ENCODE results near the gene REXO4. TPM values are rescaled to one million over a fixed set of nuclear protein-coding genes. Genes with fewer than 3 reads are reported as not detected.

Gene REXO4
- total and polyA plus RNA-seq, 10 of the 15 experiments (the other 5 are each of a cell fraction or from before 2014, with no cell fraction given), result 2.7 to 43.9 (median 30.5) TPM

DNA sequence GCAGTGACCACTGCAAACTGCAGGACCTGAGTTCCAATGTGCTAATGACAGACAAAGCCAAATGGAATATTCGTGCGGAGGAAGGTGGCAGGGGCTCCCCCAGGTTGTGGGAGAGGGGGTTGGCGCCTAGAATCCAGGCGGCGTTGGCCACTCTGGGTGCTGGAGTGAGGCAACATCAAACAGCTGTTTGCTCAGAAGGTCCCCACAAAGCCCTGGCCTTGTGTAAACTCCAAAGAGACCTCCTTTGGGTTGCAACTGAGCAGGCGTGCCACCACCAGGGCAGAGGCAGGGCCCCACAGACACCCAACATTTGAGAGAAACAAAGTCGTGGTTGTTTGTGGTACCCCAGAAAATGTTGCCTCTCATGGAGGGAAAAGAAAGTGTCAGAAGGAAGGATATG lies 27.1 kb downstream of the REXO4 start (continued):
- TF ChIP-seq, protein P1, sequence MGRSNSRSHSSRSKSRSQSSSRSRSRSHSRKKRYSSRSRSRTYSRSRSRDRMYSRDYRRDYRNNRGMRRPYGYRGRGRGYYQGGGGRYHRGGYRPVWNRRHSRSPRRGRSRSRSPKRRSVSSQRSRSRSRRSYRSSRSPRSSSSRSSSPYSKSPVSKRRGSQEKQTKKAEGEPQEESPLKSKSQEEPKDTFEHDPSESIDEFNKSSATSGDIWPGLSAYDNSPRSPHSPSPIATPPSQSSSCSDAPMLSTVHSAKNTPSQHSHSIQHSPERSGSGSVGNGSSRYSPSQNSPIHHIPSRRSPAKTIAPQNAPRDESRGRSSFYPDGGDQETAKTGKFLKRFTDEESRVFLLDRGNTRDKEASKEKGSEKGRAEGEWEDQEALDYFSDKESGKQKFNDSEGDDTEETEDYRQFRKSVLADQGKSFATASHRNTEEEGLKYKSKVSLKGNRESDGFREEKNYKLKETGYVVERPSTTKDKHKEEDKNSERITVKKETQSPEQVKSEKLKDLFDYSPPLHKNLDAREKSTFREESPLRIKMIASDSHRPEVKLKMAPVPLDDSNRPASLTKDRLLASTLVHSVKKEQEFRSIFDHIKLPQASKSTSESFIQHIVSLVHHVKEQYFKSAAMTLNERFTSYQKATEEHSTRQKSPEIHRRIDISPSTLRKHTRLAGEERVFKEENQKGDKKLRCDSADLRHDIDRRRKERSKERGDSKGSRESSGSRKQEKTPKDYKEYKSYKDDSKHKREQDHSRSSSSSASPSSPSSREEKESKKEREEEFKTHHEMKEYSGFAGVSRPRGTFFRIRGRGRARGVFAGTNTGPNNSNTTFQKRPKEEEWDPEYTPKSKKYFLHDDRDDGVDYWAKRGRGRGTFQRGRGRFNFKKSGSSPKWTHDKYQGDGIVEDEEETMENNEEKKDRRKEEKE (IDR thresholded peaks at IDR 0.05), result no peak
- TF ChIP-seq RAD21 (IDR thresholded peaks at IDR 0.05; ENCODE audit: insufficient read depth, low read depth, low read length) (no peak), RELA (IDR thresholded peaks at IDR 0.05; ENCODE audit: borderline replicate concordance, partially characterized antibody) (no peak), RB1 (IDR thresholded peaks at IDR 0.05; ENCODE audit: borderline replicate concordance) (no peak), NFYB (IDR thresholded peaks at IDR 0.05; ENCODE audit: insufficient read depth, low read depth, low read length) (no peak)
- TF ChIP-seq, protein P2, sequence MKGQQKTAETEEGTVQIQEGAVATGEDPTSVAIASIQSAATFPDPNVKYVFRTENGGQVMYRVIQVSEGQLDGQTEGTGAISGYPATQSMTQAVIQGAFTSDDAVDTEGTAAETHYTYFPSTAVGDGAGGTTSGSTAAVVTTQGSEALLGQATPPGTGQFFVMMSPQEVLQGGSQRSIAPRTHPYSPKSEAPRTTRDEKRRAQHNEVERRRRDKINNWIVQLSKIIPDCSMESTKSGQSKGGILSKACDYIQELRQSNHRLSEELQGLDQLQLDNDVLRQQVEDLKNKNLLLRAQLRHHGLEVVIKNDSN (IDR thresholded peaks at IDR 0.05; ENCODE audit: borderline replicate concordance, extremely low read length, insufficient read depth, low read depth, low read length), result no peak

DNA sequence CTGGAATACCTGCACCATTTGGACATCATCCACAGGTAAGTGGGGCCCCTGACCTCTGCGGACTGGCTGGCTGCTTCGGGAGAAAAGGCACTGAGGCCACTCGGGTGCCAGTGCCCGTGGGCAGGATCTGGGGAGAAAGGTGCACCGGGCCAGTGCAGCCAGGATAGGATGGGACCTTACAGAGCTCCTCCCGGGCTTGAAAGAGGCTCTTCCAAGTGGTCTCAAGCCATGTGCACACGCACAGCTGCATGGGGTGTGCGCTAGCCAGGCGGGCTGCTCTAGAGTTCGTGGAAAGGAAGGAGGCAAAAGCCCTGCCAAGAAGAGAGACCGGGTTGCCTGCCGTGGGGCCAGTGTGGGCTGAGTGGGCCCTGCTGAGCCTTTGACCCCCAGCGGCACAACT lies 28.2 kb downstream of the REXO4 start:
- in situ Hi-C loops (cut with MboI) (no loop called here), intact Hi-C loops (cut with micrococcal nuclease; ENCODE audit: unreplicated experiment) (no loop called here)
- Histone ChIP-seq H3K4me3 (no peak overlapping the region), H3K4me2 (ENCODE audit: control insufficient read depth, insufficient read depth) (no peak overlapping the region), H3K9me3 (replicated peaks; ENCODE audit: control insufficient read depth, insufficient read depth, low read length) (no peaks in the 10 kb centered on the region), H2AFZ (ENCODE audit: control insufficient read depth, low read depth, low read length) (no peak overlapping the region), H3K27me3 (replicated peaks in 1 of 2; ENCODE audit: control insufficient read depth in 2 of 2, insufficient read depth in 2 of 2, low read length in 1 of 2) (no peaks in the 10 kb centered on the region), H3K79me2 (ENCODE audit: control insufficient read depth, insufficient read depth, low read length) (no peaks in the 10 kb centered on the region), H3K4me1 (ENCODE audit: control insufficient read depth, insufficient read depth, low read length) (no peaks in the 10 kb centered on the region), H4K20me1 (ENCODE audit: control insufficient read depth, insufficient read depth) (no peaks in the 10 kb centered on the region), H3K9ac (ENCODE audit: control insufficient read depth, insufficient read depth, low read length) (no peak overlapping the region), H3K36me3 (ENCODE audit: control insufficient read depth in 2 of 2, insufficient read depth in 2 of 2, low read length in 1 of 2) (no peaks in the 10 kb centered on the region), H3K27ac (ENCODE audit: control insufficient read depth, insufficient read depth) (no peak overlapping the region)
- RAD21 ChIA-PET (ENCODE audit: unreplicated experiment), result no interaction called here
- no peak for DNase-seq (ENCODE audit: low read depth, low spot score)
- CTCF ChIA-PET, result interaction anchor here (1.2 kb wide), 1 partner anchor 12 kb away, joined by 3 read pairs; no protein-coding TSS in a partner anchor
- BruUV-seq (replicated peaks), result no TSS peak
- no peak for ATAC-seq
- POLR2A ChIA-PET, result no interaction called here
- SMC1A ChIA-PET (ENCODE audit: uncharacterized antibody, unreplicated experiment), result no interaction called here
- FAIRE-seq, result no peak
- TF ChIP-seq, protein P3, sequence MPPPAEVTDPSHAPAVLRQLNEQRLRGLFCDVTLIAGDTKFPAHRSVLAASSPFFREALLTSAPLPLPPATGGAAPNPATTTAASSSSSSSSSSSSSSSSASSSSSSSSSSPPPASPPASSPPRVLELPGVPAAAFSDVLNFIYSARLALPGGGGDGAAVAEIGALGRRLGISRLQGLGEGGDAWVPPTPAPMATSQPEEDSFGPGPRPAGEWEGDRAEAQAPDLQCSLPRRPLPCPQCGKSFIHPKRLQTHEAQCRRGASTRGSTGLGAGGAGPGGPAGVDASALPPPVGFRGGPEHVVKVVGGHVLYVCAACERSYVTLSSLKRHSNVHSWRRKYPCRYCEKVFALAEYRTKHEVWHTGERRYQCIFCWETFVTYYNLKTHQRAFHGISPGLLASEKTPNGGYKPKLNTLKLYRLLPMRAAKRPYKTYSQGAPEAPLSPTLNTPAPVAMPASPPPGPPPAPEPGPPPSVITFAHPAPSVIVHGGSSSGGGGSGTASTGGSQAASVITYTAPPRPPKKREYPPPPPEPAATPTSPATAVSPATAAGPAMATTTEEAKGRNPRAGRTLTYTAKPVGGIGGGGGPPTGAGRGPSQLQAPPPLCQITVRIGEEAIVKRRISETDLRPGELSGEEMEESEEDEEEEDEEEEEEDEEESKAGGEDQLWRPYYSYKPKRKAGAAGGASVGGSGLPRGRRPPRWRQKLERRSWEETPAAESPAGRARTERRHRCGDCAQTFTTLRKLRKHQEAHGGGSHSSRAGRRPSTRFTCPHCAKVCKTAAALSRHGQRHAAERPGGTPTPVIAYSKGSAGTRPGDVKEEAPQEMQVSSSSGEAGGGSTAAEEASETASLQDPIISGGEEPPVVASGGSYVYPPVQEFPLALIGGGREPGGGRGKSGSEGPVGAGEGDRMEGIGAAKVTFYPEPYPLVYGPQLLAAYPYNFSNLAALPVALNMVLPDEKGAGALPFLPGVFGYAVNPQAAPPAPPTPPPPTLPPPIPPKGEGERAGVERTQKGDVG (CRISPR knock-in tag; IDR thresholded peaks at IDR 0.05), result no peak
- no peak for TF ChIP-seq TCF12 (IDR thresholded peaks at IDR 0.05; ENCODE audit: low read depth, low read length)
- TF ChIP-seq EED (IDR thresholded peaks at IDR 0.05; ENCODE audit: low read depth), result no peak
- TF ChIP-seq FOXM1 (IDR thresholded peaks at IDR 0.05; ENCODE audit: low read depth, low read length), result no peak
- no peak for TF ChIP-seq ZBED1 (IDR thresholded peaks at IDR 0.05; ENCODE audit: borderline replicate concordance)
- no peak for TF ChIP-seq ZSCAN29 (IDR thresholded peaks at IDR 0.05)
- no peak for TF ChIP-seq EP300 (IDR thresholded peaks at IDR 0.05; ENCODE audit: borderline replicate concordance in 1 of 2, control insufficient read depth in 1 of 2, low read depth in 2 of 2, low read length in 2 of 2)
- 34% methylated on average over 13 of the region's 13 CpGs for WGBS (ENCODE audit: insufficient coverage, insufficient replicate concordance, low lambda C conversion rate, missing lambda C conversion rate)

All from GM12878 (cell line).